Activated CD8-positive, alpha-beta T cell treated with anti-CD3 and anti-CD28 coated beads for 36 hours (primary cell): ENCODE data around the gene ADAMTS13. TPM values are rescaled to one million over a fixed set of nuclear protein-coding genes. Genes with fewer than 3 reads are reported as not detected.

Source experiments
- ATAC-seq: fragments of 200-7000 bp; cut with Tn5 transposase; one replicate; pipeline ENCODE4 v1.10.0; 2021; ENCODE audit warnings: mild to moderate bottlenecking, moderate library complexity
- CTCF ChIA-PET: fragments of 350-600 bp; sonication (Branson Sonifier 250); formaldehyde crosslinking; loops from one replicate; lab custom pipeline; 2021; ENCODE audit warnings: antibody characterized with exemption; lab: Charles Lee
- POLR2A ChIA-PET: fragments of 350-600 bp; sonication (Branson Sonifier 250); formaldehyde crosslinking; loops from one replicate; lab custom pipeline; 2021; ENCODE audit warnings: antibody characterized with exemption; lab: Charles Lee
- DNase-seq: peaks from one replicate; pipeline ENCODE4 v3.0.0-alpha.2; 2020
- H3K27ac Mint-ChIP-seq: one replicate; pipeline ENCODE4 v1.8.0; 2021; ENCODE audit warnings: mild to moderate bottlenecking, mixed read lengths
- H3K27me3 Mint-ChIP-seq: one replicate; pipeline ENCODE4 v1.8.0; 2021; ENCODE audit warnings: mixed read lengths
- H3K36me3 Mint-ChIP-seq: one replicate; pipeline ENCODE4 v1.8.0; 2021; ENCODE audit warnings: low read depth, mixed read lengths
- H3K4me1 Mint-ChIP-seq: one replicate; pipeline ENCODE4 v1.8.0; 2021; ENCODE audit warnings: low read depth, mixed read lengths
- H3K4me3 Mint-ChIP-seq: one replicate; pipeline ENCODE4 v1.8.0; 2021; ENCODE audit warnings: mild to moderate bottlenecking, moderate library complexity, mixed read lengths
- H3K9me3 Mint-ChIP-seq: one replicate; pipeline ENCODE4 v1.8.0; 2021; ENCODE audit warnings: mixed read lengths
- CTCF ChIP-seq: fragments of 200-600 bp; IDR thresholded peaks from one replicate; pipeline ENCODE4 v1.8.0; 2022; ENCODE audit warnings: antibody characterized with exemption, mild to moderate bottlenecking
- intact Hi-C: fragments of 100-400 bp; cut with micrococcal nuclease; formaldehyde crosslinking; loops from one replicate; pipeline ENCODE4 v1.10.0; 2022
- total RNA-seq, 2 experiments: library from RNA; stranded (reverse); gene quantifications; one replicate each; pipeline ENCODE4 v1.2.3, GENCODE V29; 2021

The ADAMTS13 gene
- total RNA-seq, 2 experiments from 2014 or later: 2.5 to 2.9 TPM

- intact Hi-C loops: no loop called here
- H3K9me3 Mint-ChIP-seq: no peaks in the 10 kb centered on the region
- no peak overlapping the region for H3K27ac Mint-ChIP-seq
- ChIA-PET POLR2A (no interaction called here), CTCF (no interaction called here)
- no peak for ATAC-seq
- H3K4me1 Mint-ChIP-seq: no peaks in the 10 kb centered on the region
- peaks cover 2% of the 10 kb centered on the region for H3K36me3 Mint-ChIP-seq
- H3K27me3 Mint-ChIP-seq: no peaks in the 10 kb centered on the region
- DNase-seq: no peak
- no peak for TF ChIP-seq CTCF
- H3K4me3 Mint-ChIP-seq: no peak overlapping the region
These were observed 49.5 kb downstream of the ADAMTS13 start for GRCh38 chr9:133471551-133472276.

- no peaks in the 10 kb centered on the region for H3K4me1 Mint-ChIP-seq
- DNase-seq (no peak), ATAC-seq (no peak)
- intact Hi-C loops: no loop called here
- POLR2A ChIA-PET: no interaction called here
- no peaks in the 10 kb centered on the region for H3K27me3 Mint-ChIP-seq
- CTCF ChIA-PET: no interaction called here
- peaks cover 2% of the 10 kb centered on the region for H3K36me3 Mint-ChIP-seq
- H3K27ac Mint-ChIP-seq: no peak overlapping the region
- TF ChIP-seq CTCF: no peak
- H3K4me3 Mint-ChIP-seq: no peak overlapping the region
- H3K9me3 Mint-ChIP-seq: no peaks in the 10 kb centered on the region
These were observed 50.1 kb downstream of the ADAMTS13 start for GRCh38 chr9:133472277-133472645.

GRCh38 chr9:133472753-133473378 is 50.7 kb downstream of the ADAMTS13 start:
- no peak overlapping the region for H3K27ac Mint-ChIP-seq
- DNase-seq: no peak
- ChIA-PET POLR2A (no interaction called here), CTCF (no interaction called here)
- ATAC-seq: no peak
- TF ChIP-seq CTCF: no peak
- no peaks in the 10 kb centered on the region for H3K27me3 Mint-ChIP-seq
- H3K9me3 Mint-ChIP-seq: no peaks in the 10 kb centered on the region
- H3K4me1 Mint-ChIP-seq: no peaks in the 10 kb centered on the region
- H3K4me3 Mint-ChIP-seq: no peak overlapping the region
- peaks cover 2% of the 10 kb centered on the region for H3K36me3 Mint-ChIP-seq
- intact Hi-C loops: no loop called here

DNA sequence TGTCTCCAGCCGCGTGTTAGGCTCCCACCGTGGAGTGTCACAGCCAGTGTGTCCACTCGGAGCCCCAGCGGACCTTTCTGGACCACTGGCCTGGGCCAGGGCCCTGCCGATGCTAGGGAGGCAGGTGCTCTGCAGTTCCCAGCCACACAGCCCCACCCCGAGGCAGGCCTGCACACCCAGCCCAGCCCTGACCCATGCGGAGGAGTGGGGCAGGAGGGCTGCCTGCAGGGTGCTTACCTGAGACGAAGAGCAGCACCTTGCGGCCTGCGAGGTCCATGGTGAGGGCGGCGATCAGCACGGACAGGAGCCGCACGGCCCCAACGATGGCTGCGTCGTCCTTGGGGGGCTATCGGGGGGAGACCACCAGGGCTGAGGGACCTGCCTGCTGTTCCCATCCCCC is 51.6 kb downstream of the ADAMTS13 start:
- Mint-ChIP-seq H3K27ac (no peak overlapping the region), H3K9me3 (no peaks in the 10 kb centered on the region), H3K4me1 (peaks cover 2% of the 10 kb centered on the region), H3K4me3 (no peak overlapping the region), H3K27me3 (no peaks in the 10 kb centered on the region), H3K36me3 (peaks cover 2% of the 10 kb centered on the region)
- POLR2A ChIA-PET: no interaction called here
- no peak for TF ChIP-seq CTCF
- DNase-seq (no peak), ATAC-seq (no peak)
- intact Hi-C loops: no loop called here
- CTCF ChIA-PET: no interaction called here

- no peak for TF ChIP-seq CTCF
- intact Hi-C loops: no loop called here
- POLR2A ChIA-PET: interaction anchor here (0.7 kb wide), 1 partner anchor 209 kb away, joined by 4 read pairs; no protein-coding TSS in a partner anchor
- no peaks in the 10 kb centered on the region for H3K9me3 Mint-ChIP-seq
- peaks cover 2% of the 10 kb centered on the region for H3K36me3 Mint-ChIP-seq
- no peak overlapping the region for H3K4me3 Mint-ChIP-seq
- CTCF ChIA-PET: no interaction called here
- peaks cover 2% of the 10 kb centered on the region for H3K4me1 Mint-ChIP-seq
- no peaks in the 10 kb centered on the region for H3K27me3 Mint-ChIP-seq
- no peak for ATAC-seq
- DNase-seq: no peak
- no peak overlapping the region for H3K27ac Mint-ChIP-seq
These were observed 52.0 kb downstream of the ADAMTS13 start for GRCh38 chr9:133474215-133474614.
